C4-2B (cell line): ENCODE results near the gene HSF2BP.

Experiments used
- CTCF ChIP-seq: fragments of 450-650 bp; conservative IDR thresholded peaks from 2 replicates; pipeline ENCODE4 v1.5.1; 2017; ENCODE audit warnings: mild to moderate bottlenecking
- ZFX ChIP-seq: fragments of 450-650 bp; IDR thresholded peaks from 2 replicates; pipeline ENCODE4 v1.6.1; 2017

GRCh38 chr21:43611598-43612369 is 47.5 kb downstream of the HSF2BP start:
- peak; percentile 85 for TF ChIP-seq CTCF
- no peak for TF ChIP-seq ZFX
